ENCODE results near the gene TUSC2.

The TUSC2 gene

DNA sequence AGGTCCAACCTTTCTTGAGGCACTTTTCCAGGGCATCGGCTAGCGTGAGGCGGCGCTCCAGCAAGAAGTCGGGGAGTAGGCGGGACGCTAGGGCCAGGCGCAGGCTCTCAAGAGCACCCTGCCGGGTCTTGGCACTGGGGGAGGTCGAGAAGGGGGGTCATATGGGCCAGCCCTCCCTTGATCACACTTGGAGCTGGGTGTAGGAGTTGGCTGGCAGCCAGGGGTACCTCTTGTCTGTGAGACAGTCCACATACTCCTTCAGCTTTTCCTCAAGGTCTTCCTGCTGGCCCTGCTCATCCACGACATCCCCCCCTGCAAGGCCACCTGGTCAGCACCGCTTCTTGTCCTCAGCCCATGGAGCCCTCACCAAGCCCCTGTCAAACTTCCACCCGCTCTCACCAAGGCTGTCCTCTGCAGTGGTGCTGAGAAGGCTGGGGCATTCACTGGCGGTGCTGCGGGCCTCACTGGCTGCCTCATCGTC is 37.8 kb downstream of the TUSC2 start:
- Histone ChIP-seq H3K36me3 (ENCODE audit: control insufficient read depth in 1 of 2, insufficient read depth in 2 of 2, low read length in 2 of 2) (peaks cover 42 to 43% of the 10 kb centered on the region in 2 experiments), H2BK120ac (ENCODE audit: insufficient read depth, low read length, poor library complexity) (no peak overlapping the region), H3K9me3 (ENCODE audit: insufficient read depth, low read depth, low read length) (peaks cover 7% of the 10 kb centered on the region), H3K4me2 (ENCODE audit: low read length) (no peak overlapping the region), H3K4me1 (ENCODE audit: control insufficient read depth in 1 of 2, insufficient read depth in 2 of 2, low read length in 2 of 2) (peaks cover 6 to 10% of the 10 kb centered on the region in 2 experiments), H4K12ac (ENCODE audit: low read depth, low read length) (no peak overlapping the region), H3K27ac (ENCODE audit: low read depth, low read length) (no peak overlapping the region), H3K27me3 (ENCODE audit: insufficient read depth, low read length) (no peaks in the 10 kb centered on the region), H3K9ac (ENCODE audit: low read length) (no peak overlapping the region), H2BK12ac (ENCODE audit: low read length) (no peak overlapping the region), H3K4me3 (ENCODE audit: low read depth, low read length) (no peak overlapping the region), H3K18ac (ENCODE audit: low read length) (no peak overlapping the region), H2BK5ac (ENCODE audit: low read depth, low read length, poor library complexity) (no peak overlapping the region), H4K8ac (ENCODE audit: low read depth, low read length) (no peak overlapping the region), H3K23ac (ENCODE audit: low read length) (no peak overlapping the region), H2AK5ac (ENCODE audit: low read length) (no peak overlapping the region), H3K4ac (ENCODE audit: low read depth, low read length) (no peak overlapping the region), H3K14ac (ENCODE audit: low read length) (no peak overlapping the region), H4K91ac (ENCODE audit: low read depth, low read length) (no peak overlapping the region), H3K79me1 (ENCODE audit: low read length) (peaks cover 9% of the 10 kb centered on the region), H3K79me2 (ENCODE audit: control insufficient read depth, insufficient read depth, low read length, poor library complexity) (peaks cover 4% of the 10 kb centered on the region), H2AFZ (ENCODE audit: insufficient read depth, low read length, poor library complexity) (no peak overlapping the region)
- DNase-seq = no peak
- no CpG with 5 or more reads among the region's 16 CpGs for WGBS (ENCODE audit: extremely low coverage, insufficient coverage, insufficient read length)

DNA sequence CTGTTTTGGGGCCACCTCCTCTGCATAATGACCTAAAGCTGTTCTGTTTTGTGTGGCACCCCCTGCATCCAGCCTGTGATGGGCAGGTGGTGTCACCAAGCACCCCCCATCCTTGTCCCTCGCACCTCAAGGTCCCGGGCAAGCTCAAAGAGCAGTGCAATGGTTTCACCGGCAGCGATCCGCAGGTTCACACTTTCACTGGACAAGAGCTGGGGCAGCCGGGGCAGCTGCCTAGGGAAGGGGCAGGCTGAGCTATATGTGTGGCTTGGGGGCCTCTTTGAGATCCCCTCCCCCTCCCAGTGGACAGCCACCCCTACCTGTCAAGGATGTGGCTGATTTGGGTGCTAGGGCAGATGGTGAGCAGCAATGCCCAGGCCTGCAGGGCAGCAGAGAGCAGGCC is 38.9 kb downstream of the TUSC2 start:
- H3K27me3 ChIP-seq (ENCODE audit: insufficient read depth, low read length) = no peaks in the 10 kb centered on the region
- no peak overlapping the region for H3K18ac ChIP-seq (ENCODE audit: low read length)
- H2BK120ac ChIP-seq (ENCODE audit: insufficient read depth, low read length, poor library complexity) = no peak overlapping the region
- no peak overlapping the region for H3K4ac ChIP-seq (ENCODE audit: low read depth, low read length)
- H3K4me1 ChIP-seq (ENCODE audit: control insufficient read depth in 1 of 2, insufficient read depth in 2 of 2, low read length in 2 of 2) = peaks cover 6 to 10% of the 10 kb centered on the region in 2 experiments
- H3K23ac ChIP-seq (ENCODE audit: low read length) = no peak overlapping the region
- H4K8ac ChIP-seq (ENCODE audit: low read depth, low read length) = no peak overlapping the region
- H3K79me2 ChIP-seq (ENCODE audit: control insufficient read depth, insufficient read depth, low read length, poor library complexity) = peaks cover 4% of the 10 kb centered on the region
- H4K12ac ChIP-seq (ENCODE audit: low read depth, low read length) = no peak overlapping the region
- no peak overlapping the region for H2BK12ac ChIP-seq (ENCODE audit: low read length)
- peaks cover 7% of the 10 kb centered on the region for H3K9me3 ChIP-seq (ENCODE audit: insufficient read depth, low read depth, low read length)
- H4K91ac ChIP-seq (ENCODE audit: low read depth, low read length) = no peak overlapping the region
- H2BK5ac ChIP-seq (ENCODE audit: low read depth, low read length, poor library complexity) = no peak overlapping the region
- H3K9ac ChIP-seq (ENCODE audit: low read length) = no peak overlapping the region
- no peak overlapping the region for H3K27ac ChIP-seq (ENCODE audit: low read depth, low read length)
- no peak for DNase-seq
- no peak overlapping the region for H3K4me2 ChIP-seq (ENCODE audit: low read length)
- peaks cover 42 to 43% of the 10 kb centered on the region in 2 experiments for H3K36me3 ChIP-seq (ENCODE audit: control insufficient read depth in 1 of 2, insufficient read depth in 2 of 2, low read length in 2 of 2)
- no peak overlapping the region for H3K4me3 ChIP-seq (ENCODE audit: low read depth, low read length)
- no peak overlapping the region for H3K14ac ChIP-seq (ENCODE audit: low read length)
- no peak overlapping the region for H2AK5ac ChIP-seq (ENCODE audit: low read length)
- H3K79me1 ChIP-seq (ENCODE audit: low read length) = peaks cover 9% of the 10 kb centered on the region
- no peak overlapping the region for H2AFZ ChIP-seq (ENCODE audit: insufficient read depth, low read length, poor library complexity)
- WGBS (ENCODE audit: extremely low coverage, insufficient coverage, insufficient read length) = no CpG with 5 or more reads among the region's 6 CpGs

DNA sequence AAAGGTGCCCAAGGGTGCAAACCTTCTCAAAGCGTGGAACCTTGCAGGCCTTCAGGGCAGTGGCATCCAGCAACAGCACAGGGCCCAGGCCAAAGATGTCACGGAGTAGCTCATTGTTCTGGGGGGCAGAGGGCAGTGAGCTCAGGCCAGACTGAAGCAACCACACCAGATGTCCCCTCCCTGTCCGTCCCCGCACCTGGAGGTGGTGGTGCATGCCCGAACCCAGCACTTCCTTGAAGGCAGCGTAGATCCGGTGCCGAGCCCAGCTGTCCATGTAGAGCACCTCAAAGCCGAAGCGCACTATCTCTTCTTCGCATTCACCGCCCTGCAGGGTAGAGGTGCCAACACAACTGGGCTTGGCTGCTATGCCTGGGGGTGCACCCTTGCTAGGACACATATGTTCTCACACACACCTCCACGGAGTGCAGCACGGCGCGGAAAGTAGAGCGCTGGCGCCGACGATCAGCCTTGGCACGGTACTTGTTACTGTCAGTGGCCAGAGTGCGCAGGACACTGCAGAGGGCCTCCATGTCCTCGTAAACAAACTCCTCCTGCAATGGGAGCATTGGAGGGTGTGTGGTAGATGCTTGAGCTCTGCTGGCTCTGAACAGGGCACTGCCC is 39.5 kb downstream of the TUSC2 start:
- Histone ChIP-seq H4K12ac (ENCODE audit: low read depth, low read length) (no peak overlapping the region), H3K14ac (ENCODE audit: low read length) (no peak overlapping the region), H3K27ac (ENCODE audit: low read depth, low read length) (no peak overlapping the region), H3K4me1 (ENCODE audit: control insufficient read depth in 1 of 2, insufficient read depth in 2 of 2, low read length in 2 of 2) (peaks cover 6 to 10% of the 10 kb centered on the region in 2 experiments), H3K27me3 (ENCODE audit: insufficient read depth, low read length) (no peaks in the 10 kb centered on the region), H2BK120ac (ENCODE audit: insufficient read depth, low read length, poor library complexity) (no peak overlapping the region), H3K79me1 (ENCODE audit: low read length) (peaks cover 9% of the 10 kb centered on the region), H3K9ac (ENCODE audit: low read length) (no peak overlapping the region), H3K4me2 (ENCODE audit: low read length) (no peak overlapping the region), H3K23ac (ENCODE audit: low read length) (no peak overlapping the region), H4K91ac (ENCODE audit: low read depth, low read length) (no peak overlapping the region), H4K8ac (ENCODE audit: low read depth, low read length) (no peak overlapping the region), H3K79me2 (ENCODE audit: control insufficient read depth, insufficient read depth, low read length, poor library complexity) (peaks cover 4% of the 10 kb centered on the region), H2BK5ac (ENCODE audit: low read depth, low read length, poor library complexity) (no peak overlapping the region), H3K9me3 (ENCODE audit: insufficient read depth, low read depth, low read length) (peaks cover 7% of the 10 kb centered on the region), H3K36me3 (ENCODE audit: control insufficient read depth in 1 of 2, insufficient read depth in 2 of 2, low read length in 2 of 2) (peaks cover 42 to 43% of the 10 kb centered on the region in 2 experiments), H2BK12ac (ENCODE audit: low read length) (no peak overlapping the region), H2AK5ac (ENCODE audit: low read length) (no peak overlapping the region), H3K4me3 (ENCODE audit: low read depth, low read length) (no peak overlapping the region), H3K18ac (ENCODE audit: low read length) (no peak overlapping the region), H2AFZ (ENCODE audit: insufficient read depth, low read length, poor library complexity) (no peak overlapping the region), H3K4ac (ENCODE audit: low read depth, low read length) (no peak overlapping the region)
- no peak for DNase-seq
- WGBS (ENCODE audit: extremely low coverage, insufficient coverage, insufficient read length) = no CpG with 5 or more reads among the region's 23 CpGs

DNA sequence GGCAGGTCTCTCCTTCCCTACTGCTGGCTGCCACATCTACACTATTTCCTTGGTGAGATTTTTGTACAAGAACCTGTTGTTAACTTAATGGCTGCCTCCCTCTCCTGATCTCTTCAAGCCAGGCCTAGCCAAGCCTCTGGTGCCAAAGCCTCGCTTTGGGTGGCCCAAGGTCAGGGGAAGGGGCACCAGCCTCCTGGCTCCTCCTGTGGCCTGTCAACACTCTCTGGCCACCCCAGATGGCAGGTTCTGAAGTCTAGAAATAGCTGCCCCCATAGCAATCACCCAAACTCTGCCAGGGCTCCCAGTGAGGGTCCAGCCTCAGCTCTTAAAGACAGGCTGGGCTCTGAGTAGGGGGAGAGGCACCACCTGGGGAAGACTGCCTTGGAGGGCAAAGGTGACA is 40.8 kb downstream of the TUSC2 start:
- Histone ChIP-seq H2BK12ac (ENCODE audit: low read length) (no peak overlapping the region), H3K18ac (ENCODE audit: low read length) (no peak overlapping the region), H3K27ac (ENCODE audit: low read depth, low read length) (no peak overlapping the region), H3K27me3 (ENCODE audit: insufficient read depth, low read length) (no peaks in the 10 kb centered on the region), H2BK120ac (ENCODE audit: insufficient read depth, low read length, poor library complexity) (no peak overlapping the region), H3K79me2 (ENCODE audit: control insufficient read depth, insufficient read depth, low read length, poor library complexity) (peaks cover 4% of the 10 kb centered on the region), H3K9me3 (ENCODE audit: insufficient read depth, low read depth, low read length) (peaks cover 7% of the 10 kb centered on the region), H3K4me3 (ENCODE audit: low read depth, low read length) (no peak overlapping the region), H3K36me3 (ENCODE audit: control insufficient read depth in 1 of 2, insufficient read depth in 2 of 2, low read length in 2 of 2) (peaks cover 42 to 43% of the 10 kb centered on the region in 2 experiments), H3K4me1 (ENCODE audit: control insufficient read depth in 1 of 2, insufficient read depth in 2 of 2, low read length in 2 of 2) (peaks cover 3 to 7% of the 10 kb centered on the region in 2 experiments), H3K14ac (ENCODE audit: low read length) (no peak overlapping the region), H4K12ac (ENCODE audit: low read depth, low read length) (no peak overlapping the region), H2BK5ac (ENCODE audit: low read depth, low read length, poor library complexity) (no peak overlapping the region), H2AFZ (ENCODE audit: insufficient read depth, low read length, poor library complexity) (no peak overlapping the region), H3K4me2 (ENCODE audit: low read length) (no peak overlapping the region), H3K23ac (ENCODE audit: low read length) (no peak overlapping the region), H3K9ac (ENCODE audit: low read length) (no peak overlapping the region), H3K4ac (ENCODE audit: low read depth, low read length) (no peak overlapping the region), H4K8ac (ENCODE audit: low read depth, low read length) (no peak overlapping the region), H4K91ac (ENCODE audit: low read depth, low read length) (no peak overlapping the region), H2AK5ac (ENCODE audit: low read length) (no peak overlapping the region), H3K79me1 (ENCODE audit: low read length) (peaks cover 6% of the 10 kb centered on the region)
- WGBS (ENCODE audit: extremely low coverage, insufficient coverage, insufficient read length) = no CpG with 5 or more reads among the region's 1 CpG
- no peak for DNase-seq
